GM15510 (cell line): Measurements from ENCODE around the gene ARHGAP10.

Source experiments
- POLR2A ChIP-seq: IDR thresholded peaks from 3 replicates; pipeline ENCODE4 v1.6.1; 2011; ENCODE audit warnings: borderline replicate concordance; ENCODE audit not compliant: insufficient read length; ENCODE audit errors: extremely low read depth

ARHGAP10 gene

GRCh38 chr4:147741190-147741788 is 9.4 kb downstream of the ARHGAP10 start:
- no peak for TF ChIP-seq POLR2A

DNA sequence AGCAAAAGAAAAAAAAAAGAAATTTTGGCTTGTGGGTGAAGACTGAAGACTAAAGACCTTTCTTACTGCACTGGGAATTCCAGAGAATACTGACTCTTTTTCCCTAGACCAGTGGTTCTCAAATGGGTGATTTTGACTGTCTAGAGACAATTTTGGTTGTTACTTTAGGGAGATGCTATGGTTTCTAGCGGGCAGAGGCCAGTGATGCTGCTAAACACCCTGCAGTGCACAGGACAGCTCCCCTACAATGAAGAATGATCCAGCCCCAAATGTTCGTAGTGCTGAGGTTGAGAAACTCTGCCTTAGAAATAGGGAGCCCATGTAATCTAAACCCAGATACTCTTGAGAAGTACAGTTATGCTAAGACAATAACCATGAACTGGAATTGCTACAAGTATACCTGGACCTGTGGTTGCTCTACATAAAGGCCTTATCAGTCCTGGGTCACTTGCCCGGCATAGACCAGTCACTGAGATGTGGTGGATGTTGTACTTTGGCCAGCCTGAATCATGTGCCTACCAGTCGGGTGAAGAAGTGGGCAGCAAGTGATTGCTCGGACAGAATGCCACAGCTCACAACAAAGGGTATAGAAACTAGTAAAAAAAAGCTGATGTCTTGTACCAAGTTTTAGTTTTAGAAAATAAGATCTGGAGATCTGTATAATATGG is 16.0 kb downstream of the ARHGAP10 start:
- TF ChIP-seq POLR2A, result no peak

DNA sequence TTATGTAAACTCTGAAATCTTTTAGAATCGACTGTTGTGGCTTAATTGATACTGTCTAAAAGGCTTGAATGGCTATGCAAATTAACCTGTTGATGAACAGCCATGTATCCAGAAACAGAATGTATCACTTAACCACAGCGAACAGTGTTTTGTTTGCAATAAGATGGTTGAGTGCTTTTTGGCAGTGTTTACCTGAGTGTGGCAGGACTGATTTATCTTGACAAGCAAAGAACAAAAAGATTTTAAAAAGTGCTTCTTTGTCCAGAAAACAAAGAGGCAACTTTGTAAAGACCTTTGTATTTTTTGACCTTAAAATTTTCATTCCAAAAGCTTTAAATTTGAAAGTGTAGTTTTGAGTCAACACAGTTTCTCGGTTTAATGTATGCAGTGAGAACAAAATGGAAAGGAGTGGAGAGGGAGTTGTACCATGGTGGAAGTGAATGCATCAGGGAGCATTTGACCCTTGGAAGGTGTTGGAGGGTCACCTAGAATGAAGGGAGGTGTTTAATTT is 18.0 kb downstream of the ARHGAP10 start:
- TF ChIP-seq POLR2A, result no peak

DNA sequence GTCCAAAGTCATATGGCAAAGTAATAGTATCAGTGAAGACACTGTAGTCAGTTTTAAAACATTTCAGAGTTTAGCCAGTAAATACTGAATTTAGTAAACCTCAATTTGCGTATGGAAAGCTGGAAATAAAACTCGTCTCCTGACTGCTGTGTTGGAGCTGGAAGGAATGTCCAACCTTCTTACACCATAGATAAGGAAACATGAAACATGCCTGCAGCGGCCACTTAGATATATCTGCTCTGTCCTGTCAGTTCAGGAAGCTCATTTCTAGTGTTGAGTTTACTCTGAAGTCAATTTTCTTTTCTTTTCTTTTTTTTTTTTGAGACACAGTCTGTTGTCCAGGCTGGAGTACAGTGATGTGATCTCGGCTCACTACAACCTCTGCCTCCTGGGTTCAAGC is 21.2 kb downstream of the ARHGAP10 start:
- no peak for TF ChIP-seq POLR2A

GRCh38 chr4:147754037-147754445 is 22.2 kb downstream of the ARHGAP10 start:
- no peak for TF ChIP-seq POLR2A

GRCh38 chr4:147755561-147756295 is 23.8 kb downstream of the ARHGAP10 start:
- no peak for TF ChIP-seq POLR2A

- no peak for TF ChIP-seq POLR2A
Observed at GRCh38 chr4:147756417-147756816, 24.5 kb downstream of the ARHGAP10 start.

GRCh38 chr4:147760176-147760575 is 28.3 kb downstream of the ARHGAP10 start:
- TF ChIP-seq POLR2A, result no peak

DNA sequence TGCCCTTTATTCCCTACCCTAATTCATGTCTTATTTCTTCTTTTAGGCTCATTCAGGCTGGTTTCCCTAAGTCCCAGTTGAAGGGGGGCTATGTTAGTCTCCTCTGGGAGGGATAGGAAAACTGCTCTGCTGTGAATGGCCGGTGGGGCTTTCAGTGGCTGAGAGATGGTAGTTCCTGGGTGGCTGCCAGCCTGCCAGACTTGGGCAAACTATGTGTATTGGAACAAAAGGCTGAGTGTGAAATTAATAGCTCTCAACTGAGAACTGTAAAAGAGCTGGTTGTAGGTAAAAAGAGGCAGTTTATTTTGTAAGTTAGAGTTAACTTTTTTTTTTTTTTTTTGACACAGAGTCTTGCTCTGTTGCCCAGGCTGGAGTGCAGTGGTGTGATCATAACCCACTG is 28.8 kb downstream of the ARHGAP10 start:
- no peak for TF ChIP-seq POLR2A

- TF ChIP-seq POLR2A, result no peak
Observed at GRCh38 chr4:147761218-147761883, 29.5 kb downstream of the ARHGAP10 start.

DNA sequence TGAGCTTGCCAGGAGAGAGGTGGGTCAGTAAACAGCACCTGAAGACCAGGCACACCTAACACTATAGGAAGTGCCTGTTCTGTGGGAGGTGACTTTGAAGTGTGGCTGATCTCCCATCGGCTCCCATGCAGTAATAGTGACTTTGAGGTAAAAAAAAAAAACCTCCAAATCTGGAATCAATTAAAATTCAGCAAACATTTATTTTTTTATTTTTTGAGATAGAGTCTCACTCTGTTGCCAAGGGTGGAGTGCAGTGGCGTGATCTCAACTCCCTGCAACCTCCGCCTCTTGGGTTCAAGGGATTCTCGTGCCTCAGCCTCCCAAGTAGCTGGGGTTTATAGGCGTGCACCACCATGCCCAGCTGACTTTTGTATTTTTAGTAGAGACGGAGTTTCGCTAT is 32.4 kb downstream of the ARHGAP10 start:
- TF ChIP-seq POLR2A, result no peak

DNA sequence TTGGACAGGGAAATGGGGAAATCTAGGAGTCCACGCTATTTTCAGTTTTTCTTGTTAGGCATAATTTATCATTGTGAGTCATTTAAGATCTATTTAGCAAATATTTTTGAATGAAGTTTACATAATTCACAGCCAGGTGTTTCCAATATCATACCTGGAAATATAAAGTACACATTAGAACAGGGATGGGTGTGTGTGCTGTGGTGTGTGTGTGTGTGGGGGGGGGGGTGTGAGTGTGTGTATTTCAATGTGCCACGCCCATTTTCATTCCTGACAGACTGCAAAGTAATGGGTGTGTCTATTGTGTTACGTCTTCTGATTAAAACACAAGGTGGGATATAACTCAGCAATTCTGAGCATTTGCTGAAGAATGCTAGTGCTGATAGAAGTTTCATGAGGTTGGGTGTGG is 33.2 kb downstream of the ARHGAP10 start:
- TF ChIP-seq POLR2A, result no peak

- no peak for TF ChIP-seq POLR2A
Observed at GRCh38 chr4:147768113-147768512, 36.2 kb downstream of the ARHGAP10 start.

DNA sequence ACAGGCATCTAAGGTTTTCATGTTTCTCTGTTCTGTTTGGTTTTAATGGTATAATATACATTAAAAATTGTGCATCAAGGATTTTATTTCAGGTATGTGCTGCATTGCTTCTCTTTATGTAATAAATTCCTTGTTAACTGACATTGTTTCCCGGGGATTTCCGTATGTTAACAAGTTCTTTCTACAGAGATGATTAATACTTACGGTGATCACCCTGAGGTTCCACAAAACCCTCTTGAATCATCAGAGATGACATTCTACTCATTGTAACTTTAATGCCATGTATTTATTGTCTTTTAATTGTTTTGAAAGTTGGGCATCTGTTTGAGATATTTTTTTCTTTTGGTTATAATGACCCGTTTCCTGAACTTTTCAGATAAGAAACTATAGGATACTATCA is 37.5 kb downstream of the ARHGAP10 start:
- no peak for TF ChIP-seq POLR2A

DNA sequence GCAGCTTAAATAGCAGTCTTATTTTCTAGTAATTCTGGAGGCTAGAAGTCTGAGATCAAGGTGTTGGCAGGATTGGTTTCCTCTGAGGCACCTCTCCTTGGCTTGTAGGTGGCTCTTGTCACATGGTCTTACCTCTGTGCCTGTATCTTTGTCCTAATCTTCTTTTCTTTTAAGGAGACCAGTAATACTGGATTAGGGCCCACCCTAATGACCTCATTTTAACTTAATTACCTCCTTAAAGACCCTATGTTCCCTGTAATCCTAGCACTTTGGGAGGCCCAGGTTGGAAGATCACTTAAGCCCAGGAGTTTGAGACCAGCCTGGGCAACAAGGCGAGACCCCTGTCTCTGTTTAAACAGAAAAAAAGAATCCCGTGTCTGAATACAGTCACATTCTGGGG is 38.9 kb downstream of the ARHGAP10 start:
- no peak for TF ChIP-seq POLR2A
